ENCODE results near the gene NME9. TPM values are rescaled to one million over a fixed set of nuclear protein-coding genes. Genes with fewer than 3 reads are reported as not detected.

Gene NME9
- total RNA-seq, 1 donor from 2014 or later, result not detected

GRCh38 chr3:138363322-138363721 lies 33.7 kb upstream of the NME9 start:
- Mint-ChIP-seq H3K9me3 (ENCODE audit: unreplicated experiment) (no peaks in the 10 kb centered on the region), H3K27ac (ENCODE audit: unreplicated experiment) (no peak overlapping the region), H3K4me3 (ENCODE audit: unreplicated experiment) (no peak overlapping the region), H3K36me3 (ENCODE audit: low read depth, unreplicated experiment) (no peaks in the 10 kb centered on the region), H3K4me1 (ENCODE audit: unreplicated experiment) (peaks cover 3% of the 10 kb centered on the region), H3K27me3 (ENCODE audit: unreplicated experiment) (peaks cover 2% of the 10 kb centered on the region)
- no peak for TF ChIP-seq CTCF (IDR thresholded peaks at IDR 0.05; ENCODE audit: unreplicated experiment)
- no peak for DNase-seq (ENCODE audit: low spot score)

GRCh38 chr3:138362538-138362937 lies 32.9 kb upstream of the NME9 start:
- Mint-ChIP-seq H3K9me3 (ENCODE audit: unreplicated experiment) (no peaks in the 10 kb centered on the region), H3K36me3 (ENCODE audit: low read depth, unreplicated experiment) (no peaks in the 10 kb centered on the region), H3K27ac (ENCODE audit: unreplicated experiment) (no peak overlapping the region), H3K4me1 (ENCODE audit: unreplicated experiment) (peaks cover 3% of the 10 kb centered on the region), H3K4me3 (ENCODE audit: unreplicated experiment) (no peak overlapping the region), H3K27me3 (ENCODE audit: unreplicated experiment) (peaks cover 2% of the 10 kb centered on the region)
- no peak for DNase-seq (ENCODE audit: low spot score)
- TF ChIP-seq CTCF (IDR thresholded peaks at IDR 0.05; ENCODE audit: unreplicated experiment), result no peak

DNA sequence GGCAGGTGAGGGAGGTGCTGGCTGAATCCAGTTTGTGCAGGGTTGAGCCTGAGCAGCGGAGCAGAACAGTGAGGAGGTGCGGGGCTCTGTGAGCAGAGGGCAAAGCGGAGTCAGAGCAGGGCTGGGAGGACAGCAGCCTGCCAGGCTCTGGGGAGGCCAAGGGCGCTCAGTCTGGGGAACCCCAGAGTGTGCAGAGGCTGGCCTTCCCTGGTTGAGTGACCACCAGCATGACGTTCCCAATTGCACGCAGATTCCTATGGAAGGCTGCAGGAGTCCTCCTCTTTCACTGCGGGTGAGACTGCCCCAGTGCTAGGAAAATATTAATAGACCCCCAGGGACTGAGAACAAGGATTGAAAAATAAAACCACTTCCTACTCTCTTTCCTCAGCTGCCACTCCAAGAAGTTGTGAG lies 31.9 kb upstream of the NME9 start:
- no peak overlapping the region for H3K4me3 Mint-ChIP-seq (ENCODE audit: unreplicated experiment)
- peak overlapping the region; percentile 49 for H3K27ac Mint-ChIP-seq (ENCODE audit: unreplicated experiment)
- H3K4me1 Mint-ChIP-seq (ENCODE audit: unreplicated experiment), result peaks cover 3% of the 10 kb centered on the region
- H3K9me3 Mint-ChIP-seq (ENCODE audit: unreplicated experiment), result no peaks in the 10 kb centered on the region
- no peak for DNase-seq (ENCODE audit: low spot score)
- no peak for TF ChIP-seq CTCF (IDR thresholded peaks at IDR 0.05; ENCODE audit: unreplicated experiment)
- peaks cover 2% of the 10 kb centered on the region for H3K27me3 Mint-ChIP-seq (ENCODE audit: unreplicated experiment)
- H3K36me3 Mint-ChIP-seq (ENCODE audit: low read depth, unreplicated experiment), result no peaks in the 10 kb centered on the region

DNA sequence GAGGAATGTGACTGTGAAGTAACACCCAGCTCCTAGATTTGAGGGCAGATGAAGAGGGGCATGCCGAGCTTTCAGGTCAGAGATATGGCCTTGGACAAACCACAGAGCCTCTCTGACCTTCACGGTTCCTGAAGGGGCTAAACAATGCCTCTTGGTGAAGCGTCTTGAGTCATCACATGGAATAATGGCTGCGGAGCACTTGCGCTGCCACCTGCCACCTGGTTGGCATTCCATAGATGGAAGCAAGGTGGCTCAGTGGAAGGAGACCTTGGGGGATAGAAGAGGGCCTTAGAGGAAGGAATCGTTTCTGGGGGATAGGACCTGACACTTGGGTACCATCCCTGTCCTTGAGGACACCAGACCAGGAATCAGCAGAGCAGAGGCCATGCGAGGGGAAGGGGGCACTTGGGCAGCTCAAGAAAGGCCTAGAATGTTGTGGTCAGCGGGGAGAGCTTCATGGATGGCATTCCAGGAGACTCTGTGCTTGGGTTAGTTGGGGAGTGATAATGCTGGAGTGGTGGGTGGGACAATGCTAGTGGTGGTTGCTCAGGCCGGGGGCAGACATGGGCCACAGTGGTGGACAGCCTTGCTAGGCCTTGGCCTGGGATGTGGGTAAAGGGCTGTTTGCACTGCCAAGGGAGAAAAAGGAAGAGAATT lies 31.3 kb upstream of the NME9 start:
- Mint-ChIP-seq H3K27ac (ENCODE audit: unreplicated experiment) (peak overlapping the region; percentile 49), H3K4me1 (ENCODE audit: unreplicated experiment) (peaks cover 3% of the 10 kb centered on the region), H3K9me3 (ENCODE audit: unreplicated experiment) (no peaks in the 10 kb centered on the region), H3K27me3 (ENCODE audit: unreplicated experiment) (peaks cover 2% of the 10 kb centered on the region), H3K36me3 (ENCODE audit: low read depth, unreplicated experiment) (no peaks in the 10 kb centered on the region), H3K4me3 (ENCODE audit: unreplicated experiment) (no peak overlapping the region)
- no peak for DNase-seq (ENCODE audit: low spot score)
- no peak for TF ChIP-seq CTCF (IDR thresholded peaks at IDR 0.05; ENCODE audit: unreplicated experiment)

DNA sequence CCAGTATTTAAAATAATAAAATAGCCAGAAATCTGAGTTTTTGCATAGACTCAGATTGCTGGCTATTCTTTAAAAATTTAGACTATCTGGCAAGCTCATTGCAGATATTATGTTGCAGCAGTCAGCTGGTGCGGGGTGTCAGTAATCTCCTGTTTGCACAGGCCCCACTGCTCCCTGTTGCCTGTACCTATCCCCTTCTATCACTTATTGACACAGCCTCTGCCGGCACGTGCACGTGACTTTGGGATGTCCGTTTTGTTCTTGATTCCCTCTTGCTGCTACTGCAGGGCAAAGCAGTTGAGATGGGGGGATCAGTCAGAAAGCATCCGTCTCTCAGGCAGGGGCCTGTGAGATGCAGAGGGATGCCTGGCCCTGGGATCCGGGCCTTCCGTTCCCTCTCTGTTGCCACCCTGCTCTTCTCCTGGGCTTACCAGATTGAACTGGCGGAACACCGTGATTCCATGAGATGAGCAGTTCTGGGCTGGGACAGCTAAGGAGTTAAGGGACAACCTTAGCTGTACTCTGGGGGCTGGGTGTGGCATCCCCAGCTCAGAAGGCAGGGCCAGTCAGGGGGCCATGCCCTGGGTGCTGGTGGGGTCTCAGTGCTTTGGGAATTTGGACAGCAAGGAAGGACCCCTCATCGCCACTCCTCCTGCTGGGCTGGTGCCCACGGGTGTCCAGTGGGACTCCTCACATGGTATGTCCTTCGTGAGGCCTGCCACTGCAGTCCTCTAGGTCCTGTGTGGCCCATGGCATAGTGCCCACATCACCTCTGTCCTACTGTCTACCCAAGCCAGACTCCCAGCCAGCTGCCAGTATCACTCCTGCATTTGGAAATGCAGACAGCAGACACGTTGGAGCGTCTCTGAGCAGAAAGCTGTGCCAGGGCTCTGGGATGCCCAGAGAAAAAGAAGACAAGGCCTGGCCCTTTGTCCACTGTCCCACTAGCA lies 30.5 kb upstream of the NME9 start:
- no peaks in the 10 kb centered on the region for H3K9me3 Mint-ChIP-seq (ENCODE audit: unreplicated experiment)
- no peaks in the 10 kb centered on the region for H3K36me3 Mint-ChIP-seq (ENCODE audit: low read depth, unreplicated experiment)
- DNase-seq (ENCODE audit: low spot score), result no peak
- no peaks in the 10 kb centered on the region for H3K4me1 Mint-ChIP-seq (ENCODE audit: unreplicated experiment)
- H3K4me3 Mint-ChIP-seq (ENCODE audit: unreplicated experiment), result no peak overlapping the region
- peaks cover 2% of the 10 kb centered on the region for H3K27me3 Mint-ChIP-seq (ENCODE audit: unreplicated experiment)
- no peak overlapping the region for H3K27ac Mint-ChIP-seq (ENCODE audit: unreplicated experiment)
- TF ChIP-seq CTCF (IDR thresholded peaks at IDR 0.05; ENCODE audit: unreplicated experiment), result no peak
